Lower leg skin (tissue), 3 donors: Measurements from ENCODE around the gene JUND.

Experiments used
- CTCF ChIP-seq, 3 donors: fragments of 450-650 bp; IDR thresholded peaks; one replicate each; pipeline ENCODE4 v1.5.1; 2016; ENCODE audit warnings: antibody characterized with exemption in 3 of 3, mild to moderate bottlenecking in 3 of 3, moderate library complexity in 2 of 3
- POLR2A ChIP-seq, 2 donors: fragments of 450-650 bp; IDR thresholded peaks; one replicate each; pipeline ENCODE4 v1.6.1; 2016 to 2017; ENCODE audit warnings: antibody characterized with exemption in 2 of 2, mild to moderate bottlenecking in 1 of 2, moderate library complexity in 1 of 2

DNA sequence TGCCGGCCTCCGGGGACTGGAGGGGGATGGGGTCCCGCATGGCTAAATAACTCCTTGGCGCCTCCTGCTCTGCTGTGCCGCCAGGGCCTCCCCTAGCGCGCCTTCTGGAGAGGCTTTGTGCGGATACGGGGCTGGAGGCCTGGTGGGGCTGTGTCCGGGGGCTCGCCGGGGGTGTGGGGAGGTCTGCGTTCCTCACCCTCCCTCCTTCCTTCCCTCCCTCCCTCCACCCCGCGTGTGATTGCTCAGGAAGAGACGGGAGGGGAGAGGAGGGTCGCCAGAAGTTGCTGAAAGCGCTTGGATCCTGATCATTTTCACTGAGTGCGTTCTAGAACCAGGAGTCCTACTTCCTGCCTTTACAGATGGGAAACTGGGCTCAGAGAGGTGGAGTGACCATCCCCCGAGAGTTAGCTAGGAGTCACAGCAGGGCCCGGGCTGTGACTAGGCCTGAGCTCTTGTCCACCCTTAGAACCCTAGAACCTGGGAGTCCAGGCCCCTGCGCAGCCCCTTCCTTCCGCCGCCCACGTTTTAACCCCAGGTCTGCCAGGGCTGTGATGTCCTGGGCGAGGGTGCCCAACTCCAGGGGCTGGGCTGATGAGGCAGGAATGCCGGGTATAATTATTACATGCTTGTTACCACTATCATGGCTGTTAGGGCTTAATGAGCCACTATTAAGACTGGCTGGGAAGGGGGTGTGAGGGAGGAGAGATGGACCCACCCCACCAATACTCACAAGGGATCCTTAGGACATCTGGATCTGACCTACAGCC is 782 bp upstream of the JUND start:
- TF ChIP-seq CTCF (IDR thresholded peaks at IDR 0.05) = no peak
- peak in 1 of 2 donors; percentile 71 for TF ChIP-seq POLR2A (IDR thresholded peaks at IDR 0.05)
